ENCODE results near the gene CGA. TPM values are rescaled to one million over a fixed set of nuclear protein-coding genes. Genes with fewer than 3 reads are reported as not detected.

The CGA gene
- total RNA-seq, 1 donor from 2014 or later, result not detected

- no peak for ATAC-seq
- H3K27me3 ChIP-seq (ENCODE audit: low read depth), result no peaks in the 10 kb centered on the region
- H3K4me3 ChIP-seq, result no peak overlapping the region
- TF ChIP-seq CTCF (IDR thresholded peaks at IDR 0.05), result no peak
- H3K4me1 ChIP-seq, result no peaks in the 10 kb centered on the region
- intact Hi-C loops (cut with DNase I), result no loop called here
- H3K36me3 ChIP-seq, result no peaks in the 10 kb centered on the region
- no peaks in the 10 kb centered on the region for H3K9me3 ChIP-seq
- no peak overlapping the region for H3K27ac ChIP-seq
- DNase-seq, result no peak
Measured at GRCh38 chr6:87110636-87111035, 15.7 kb upstream of the CGA start.

GRCh38 chr6:87105823-87106222 is 10.9 kb upstream of the CGA start:
- no peak for TF ChIP-seq CTCF (IDR thresholded peaks at IDR 0.05)
- ATAC-seq (no peak), DNase-seq (no peak)
- Histone ChIP-seq H3K36me3 (no peaks in the 10 kb centered on the region), H3K27me3 (ENCODE audit: low read depth) (no peaks in the 10 kb centered on the region), H3K9me3 (no peaks in the 10 kb centered on the region), H3K4me3 (no peak overlapping the region), H3K4me1 (no peaks in the 10 kb centered on the region), H3K27ac (no peak overlapping the region)
- intact Hi-C loops (cut with DNase I), result no loop called here

- Histone ChIP-seq H3K36me3 (no peaks in the 10 kb centered on the region), H3K9me3 (no peaks in the 10 kb centered on the region), H3K4me3 (no peak overlapping the region), H3K4me1 (no peaks in the 10 kb centered on the region), H3K27ac (no peak overlapping the region), H3K27me3 (ENCODE audit: low read depth) (no peaks in the 10 kb centered on the region)
- no peak for ATAC-seq
- TF ChIP-seq CTCF (IDR thresholded peaks at IDR 0.05), result no peak
- DNase-seq, result no peak
- intact Hi-C loops (cut with DNase I), result no loop called here
Measured at GRCh38 chr6:87104667-87105066, 9.8 kb upstream of the CGA start.

GRCh38 chr6:87103977-87104601 is 9.2 kb upstream of the CGA start:
- Histone ChIP-seq H3K9me3 (no peaks in the 10 kb centered on the region), H3K36me3 (no peaks in the 10 kb centered on the region), H3K4me3 (no peak overlapping the region), H3K4me1 (no peaks in the 10 kb centered on the region), H3K27ac (no peak overlapping the region), H3K27me3 (ENCODE audit: low read depth) (no peaks in the 10 kb centered on the region)
- ATAC-seq, result no peak
- DNase-seq, result no peak
- intact Hi-C loops (cut with DNase I), result no loop called here
- no peak for TF ChIP-seq CTCF (IDR thresholded peaks at IDR 0.05)

- no peaks in the 10 kb centered on the region for H3K9me3 ChIP-seq
- H3K4me3 ChIP-seq, result no peak overlapping the region
- H3K27ac ChIP-seq, result no peak overlapping the region
- H3K4me1 ChIP-seq, result no peaks in the 10 kb centered on the region
- no peaks in the 10 kb centered on the region for H3K27me3 ChIP-seq (ENCODE audit: low read depth)
- H3K36me3 ChIP-seq, result no peaks in the 10 kb centered on the region
- DNase-seq, result no peak
- peak in 1 of 2 donors; percentile 45 for ATAC-seq
- TF ChIP-seq CTCF (IDR thresholded peaks at IDR 0.05), result no peak
- intact Hi-C loops (cut with DNase I), result no loop called here
Measured at GRCh38 chr6:87102151-87102621, 7.3 kb upstream of the CGA start.
